Panc1 (cell line): ENCODE results near the gene VPS35L. TPM values are rescaled to one million over a fixed set of nuclear protein-coding genes. Genes with fewer than 3 reads are reported as not detected.

Experiments
- ATAC-seq: fragments of 200-7000 bp; cut with Tn5 transposase; 2 replicates; pipeline ENCODE4 v1.9.1; 2020; ENCODE audit warnings: mild to moderate bottlenecking, moderate library complexity
- BruUV-seq: library from RNA; stranded (reverse); fragments of 400-500 nt; replicated peaks from 2 replicates; lab custom pipeline; 2021; lab: Mats Ljungman, UMichigan
- CTCF ChIA-PET: fragments of 300-600 bp; sonication (Branson Sonifier 250); formaldehyde crosslinking; loops from one replicate; lab custom pipeline; 2022; ENCODE audit warnings: antibody characterized with exemption; lab: Charles Lee
- POLR2A ChIA-PET: fragments of 300-600 bp; sonication (Branson Sonifier 250); formaldehyde crosslinking; loops from one replicate; lab custom pipeline; 2022; ENCODE audit warnings: antibody characterized with exemption; lab: Charles Lee
- DNase-seq: peaks from one replicate; pipeline ENCODE4 v3.0.0-alpha.2; 2010; ENCODE audit warnings: low read depth, low spot score
- H3K27ac ChIP-seq: 2 replicates; pipeline ENCODE4 v1.5.1; 2011; ENCODE audit warnings: mild to moderate bottlenecking, low read length, inconsistent platforms
- H3K27me3 ChIP-seq: fragments of 200-500 bp; sonication (Bioruptor generic); 2 replicates; pipeline ENCODE4 v1.6.0; 2014; ENCODE audit warnings: low read length, inconsistent platforms; ENCODE audit not compliant: control insufficient read depth, insufficient read depth
- H3K36me3 ChIP-seq: fragments of 200-500 bp; sonication (Bioruptor generic); 2 replicates; pipeline ENCODE4 v1.5.1; 2014; ENCODE audit warnings: inconsistent platforms, mild to moderate bottlenecking, low read length, moderate library complexity; ENCODE audit not compliant: control insufficient read depth, insufficient read depth
- H3K4me1 ChIP-seq: 2 replicates; pipeline ENCODE4 v1.5.1; 2011; ENCODE audit warnings: inconsistent platforms, mild to moderate bottlenecking, low read length, moderate library complexity; ENCODE audit not compliant: control insufficient read depth, insufficient read depth
- H3K4me3 ChIP-seq, 2 experiments: 2 replicates each; pipeline ENCODE4 v1.5.1; 2011 to 2012; ENCODE audit warnings: low read depth in 2 of 2, low read length in 2 of 2, mild to moderate bottlenecking in 2 of 2, inconsistent platforms in 1 of 2, moderate library complexity in 1 of 2
- H3K9me3 ChIP-seq: fragments of 200-500 bp; sonication (Bioruptor generic); 2 replicates; pipeline ENCODE4 v1.5.1; 2014; ENCODE audit warnings: low read depth, mild to moderate bottlenecking, inconsistent platforms, low read length, moderate library complexity; ENCODE audit not compliant: control insufficient read depth, insufficient read depth
- POLR2AphosphoS5 ChIP-seq: IDR thresholded peaks from 2 replicates; pipeline ENCODE4 v1.6.1; 2012; ENCODE audit warnings: mild to moderate bottlenecking, low read depth, low read length, moderate library complexity
- SIN3A ChIP-seq: IDR thresholded peaks from 2 replicates; pipeline ENCODE4 v1.6.1; 2012; ENCODE audit warnings: low read depth, mild to moderate bottlenecking, low read length, moderate library complexity, borderline replicate concordance; ENCODE audit not compliant: insufficient read depth
- TCF7L2 ChIP-seq: IDR thresholded peaks from 2 replicates; pipeline ENCODE4 v1.6.1; 2011; ENCODE audit warnings: mild to moderate bottlenecking, low read depth, low read length, inconsistent platforms
- in situ Hi-C: cut with HindIII; loops from 2 replicates; pipeline ENCODE4 v1.10.0; 2016; ENCODE audit warnings: low sequenced_read_pairs, low pct_unique_long_range_greater_than_20kb
- intact Hi-C: fragments of 100-400 bp; cut with micrococcal nuclease; formaldehyde crosslinking; loops from one replicate; pipeline ENCODE4 v1.10.0; 2022; ENCODE audit not compliant: unreplicated experiment
- total RNA-seq: library from RNA; stranded (reverse); gene quantifications from one replicate; pipeline ENCODE4 v1.2.1, GENCODE V29; 2021; ENCODE audit not compliant: unreplicated experiment
- TF ChIP-seq, protein P1 (sequence below), 2 experiments: IDR thresholded peaks; 2 replicates each; pipeline ENCODE4 v1.6.1; 2011 to 2012; ENCODE audit warnings: low read depth in 2 of 2, control low read depth in 1 of 2, low read length in 1 of 2, mild to moderate bottlenecking in 1 of 2, moderate library complexity in 1 of 2; ENCODE audit not compliant: insufficient read depth in 1 of 2
- TF ChIP-seq, protein P2 (sequence below): fragments of 450-650 bp; IDR thresholded peaks from 2 replicates; pipeline ENCODE4 v1.5.1; 2017; ENCODE audit warnings: mild to moderate bottlenecking

Gene VPS35L
- total RNA-seq, 1 experiment from 2014 or later, result 124 TPM

GRCh38 chr16:19660432-19660831 lies 104.9 kb downstream of the VPS35L start:
- no TSS peak for BruUV-seq
- no peaks in the 10 kb centered on the region for H3K9me3 ChIP-seq
- ChIA-PET CTCF (no interaction called here), POLR2A (no interaction called here)
- ATAC-seq, result no peak
- TF ChIP-seq TCF7L2, result no peak
- no peak for TF ChIP-seq POLR2AphosphoS5
- no peak for TF ChIP-seq SIN3A
- TF ChIP-seq, protein P1, sequence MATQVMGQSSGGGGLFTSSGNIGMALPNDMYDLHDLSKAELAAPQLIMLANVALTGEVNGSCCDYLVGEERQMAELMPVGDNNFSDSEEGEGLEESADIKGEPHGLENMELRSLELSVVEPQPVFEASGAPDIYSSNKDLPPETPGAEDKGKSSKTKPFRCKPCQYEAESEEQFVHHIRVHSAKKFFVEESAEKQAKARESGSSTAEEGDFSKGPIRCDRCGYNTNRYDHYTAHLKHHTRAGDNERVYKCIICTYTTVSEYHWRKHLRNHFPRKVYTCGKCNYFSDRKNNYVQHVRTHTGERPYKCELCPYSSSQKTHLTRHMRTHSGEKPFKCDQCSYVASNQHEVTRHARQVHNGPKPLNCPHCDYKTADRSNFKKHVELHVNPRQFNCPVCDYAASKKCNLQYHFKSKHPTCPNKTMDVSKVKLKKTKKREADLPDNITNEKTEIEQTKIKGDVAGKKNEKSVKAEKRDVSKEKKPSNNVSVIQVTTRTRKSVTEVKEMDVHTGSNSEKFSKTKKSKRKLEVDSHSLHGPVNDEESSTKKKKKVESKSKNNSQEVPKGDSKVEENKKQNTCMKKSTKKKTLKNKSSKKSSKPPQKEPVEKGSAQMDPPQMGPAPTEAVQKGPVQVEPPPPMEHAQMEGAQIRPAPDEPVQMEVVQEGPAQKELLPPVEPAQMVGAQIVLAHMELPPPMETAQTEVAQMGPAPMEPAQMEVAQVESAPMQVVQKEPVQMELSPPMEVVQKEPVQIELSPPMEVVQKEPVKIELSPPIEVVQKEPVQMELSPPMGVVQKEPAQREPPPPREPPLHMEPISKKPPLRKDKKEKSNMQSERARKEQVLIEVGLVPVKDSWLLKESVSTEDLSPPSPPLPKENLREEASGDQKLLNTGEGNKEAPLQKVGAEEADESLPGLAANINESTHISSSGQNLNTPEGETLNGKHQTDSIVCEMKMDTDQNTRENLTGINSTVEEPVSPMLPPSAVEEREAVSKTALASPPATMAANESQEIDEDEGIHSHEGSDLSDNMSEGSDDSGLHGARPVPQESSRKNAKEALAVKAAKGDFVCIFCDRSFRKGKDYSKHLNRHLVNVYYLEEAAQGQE (IDR thresholded peaks at IDR 0.05; ENCODE audit: insufficient read depth in 1 of 2, low read depth in 2 of 2, low read length in 1 of 2), result no peak
- TF ChIP-seq, protein P2, sequence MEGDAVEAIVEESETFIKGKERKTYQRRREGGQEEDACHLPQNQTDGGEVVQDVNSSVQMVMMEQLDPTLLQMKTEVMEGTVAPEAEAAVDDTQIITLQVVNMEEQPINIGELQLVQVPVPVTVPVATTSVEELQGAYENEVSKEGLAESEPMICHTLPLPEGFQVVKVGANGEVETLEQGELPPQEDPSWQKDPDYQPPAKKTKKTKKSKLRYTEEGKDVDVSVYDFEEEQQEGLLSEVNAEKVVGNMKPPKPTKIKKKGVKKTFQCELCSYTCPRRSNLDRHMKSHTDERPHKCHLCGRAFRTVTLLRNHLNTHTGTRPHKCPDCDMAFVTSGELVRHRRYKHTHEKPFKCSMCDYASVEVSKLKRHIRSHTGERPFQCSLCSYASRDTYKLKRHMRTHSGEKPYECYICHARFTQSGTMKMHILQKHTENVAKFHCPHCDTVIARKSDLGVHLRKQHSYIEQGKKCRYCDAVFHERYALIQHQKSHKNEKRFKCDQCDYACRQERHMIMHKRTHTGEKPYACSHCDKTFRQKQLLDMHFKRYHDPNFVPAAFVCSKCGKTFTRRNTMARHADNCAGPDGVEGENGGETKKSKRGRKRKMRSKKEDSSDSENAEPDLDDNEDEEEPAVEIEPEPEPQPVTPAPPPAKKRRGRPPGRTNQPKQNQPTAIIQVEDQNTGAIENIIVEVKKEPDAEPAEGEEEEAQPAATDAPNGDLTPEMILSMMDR, result no peak
- DNase-seq, result no peak
- no peaks in the 10 kb centered on the region for H3K4me1 ChIP-seq
- peaks cover 2% of the 10 kb centered on the region for H3K36me3 ChIP-seq
- in situ Hi-C loops (no loop called here), intact Hi-C loops (no loop called here)
- no peaks in the 10 kb centered on the region for H3K27me3 ChIP-seq
- no peak overlapping the region for H3K4me3 ChIP-seq
- H3K27ac ChIP-seq, result no peak overlapping the region

DNA sequence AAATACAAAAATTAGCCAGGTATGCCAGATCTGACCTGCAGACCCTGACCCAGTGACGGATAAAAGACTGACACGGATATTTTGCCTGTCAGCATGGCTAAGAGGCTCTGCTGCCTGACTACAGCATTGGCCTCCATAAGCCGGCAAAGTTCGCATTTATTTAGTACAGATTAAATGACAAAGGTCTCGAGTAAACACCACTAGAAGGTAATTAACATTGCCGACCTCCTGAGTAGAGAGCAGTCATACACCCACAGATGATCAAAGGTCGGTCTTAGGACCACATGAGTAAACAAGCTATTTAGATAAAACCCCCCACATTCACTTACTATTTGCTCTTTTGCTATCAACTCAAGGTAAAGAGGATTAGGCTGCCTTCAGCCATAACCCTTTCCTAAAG lies 106.8 kb downstream of the VPS35L start:
- POLR2A ChIA-PET, result interaction anchor here (0.6 to 0.7 kb wide), 2 partner anchors 63 to 230 kb away, joined by 3 to 4 read pairs; no protein-coding TSS in a partner anchor
- no peak overlapping the region for H3K27ac ChIP-seq
- CTCF ChIA-PET, result no interaction called here

More for the DNA sequence above, 106.8 kb downstream of the VPS35L start:
- Histone ChIP-seq H3K4me1 (no peaks in the 10 kb centered on the region), H3K9me3 (no peaks in the 10 kb centered on the region), H3K4me3 (no peak overlapping the region), H3K36me3 (no peaks in the 10 kb centered on the region; the same call in none of the 2 replicates), H3K27me3 (no peaks in the 10 kb centered on the region)
- intact Hi-C loops, result no loop called here
- DNase-seq (no peak), ATAC-seq (no peak)
- no TSS peak for BruUV-seq
- in situ Hi-C loops, result no loop called here
- TF ChIP-seq TCF7L2 (no peak), POLR2AphosphoS5 (no peak), SIN3A (no peak)
- TF ChIP-seq, protein P2, result no peak
- TF ChIP-seq, protein P1 (IDR thresholded peaks at IDR 0.05; ENCODE audit: insufficient read depth in 1 of 2, low read depth in 2 of 2, low read length in 1 of 2), result no peak
